Measurements from ENCODE around the gene MICAL3. TPM values are rescaled to one million over a fixed set of nuclear protein-coding genes. Genes with fewer than 3 reads are reported as not detected.
"Not testable (repeated sequence)": the region's sequence is repeated elsewhere in the genome, so short reads cannot be mapped to it uniquely, and the experiment has no call there.

The MICAL3 gene
- total RNA-seq, 1 donor from 2014 or later: 103 TPM

DNA sequence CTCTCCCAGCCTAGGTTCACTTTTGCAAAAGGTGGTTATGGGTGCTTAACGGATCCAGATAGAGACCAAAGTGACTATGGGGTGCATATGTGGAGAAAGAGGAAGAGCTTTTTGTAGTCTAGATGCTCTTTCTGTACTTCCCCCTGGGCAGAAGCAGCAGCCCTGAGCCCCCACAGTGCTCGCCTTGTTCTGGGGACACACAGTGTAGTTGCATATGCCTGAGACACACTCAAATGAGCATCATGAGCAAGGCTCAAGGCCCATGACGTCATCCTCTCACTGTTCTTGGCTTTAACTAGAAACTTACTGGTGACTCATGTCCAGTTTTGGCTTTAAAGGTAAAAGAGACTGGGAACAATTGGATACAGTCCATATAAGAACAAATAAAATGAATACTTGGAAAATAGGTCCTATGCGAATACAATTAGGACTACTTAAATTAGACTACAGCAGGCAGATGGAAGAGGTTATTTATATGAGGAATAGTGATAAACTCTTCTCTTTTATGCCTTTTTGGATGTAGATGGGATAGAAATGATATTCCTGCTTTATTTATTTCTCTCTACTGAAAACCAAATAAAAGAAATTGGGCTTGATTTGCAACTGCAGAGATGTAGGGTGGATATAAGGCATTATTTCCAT is 33.3 kb upstream of the MICAL3 start:
- no peaks in the 10 kb centered on the region for H3K27me3 Mint-ChIP-seq (ENCODE audit: low read depth)
- H3K4me3 Mint-ChIP-seq: no peak overlapping the region
- no peaks in the 10 kb centered on the region for H3K36me3 Mint-ChIP-seq
- H3K9me3 Mint-ChIP-seq: no peaks in the 10 kb centered on the region
- peaks cover 9% of the 10 kb centered on the region for H3K4me1 Mint-ChIP-seq
- no peak for DNase-seq (ENCODE audit: low spot score in 2 of 2, unreplicated experiment in 2 of 2)
- TF ChIP-seq, protein P1, sequence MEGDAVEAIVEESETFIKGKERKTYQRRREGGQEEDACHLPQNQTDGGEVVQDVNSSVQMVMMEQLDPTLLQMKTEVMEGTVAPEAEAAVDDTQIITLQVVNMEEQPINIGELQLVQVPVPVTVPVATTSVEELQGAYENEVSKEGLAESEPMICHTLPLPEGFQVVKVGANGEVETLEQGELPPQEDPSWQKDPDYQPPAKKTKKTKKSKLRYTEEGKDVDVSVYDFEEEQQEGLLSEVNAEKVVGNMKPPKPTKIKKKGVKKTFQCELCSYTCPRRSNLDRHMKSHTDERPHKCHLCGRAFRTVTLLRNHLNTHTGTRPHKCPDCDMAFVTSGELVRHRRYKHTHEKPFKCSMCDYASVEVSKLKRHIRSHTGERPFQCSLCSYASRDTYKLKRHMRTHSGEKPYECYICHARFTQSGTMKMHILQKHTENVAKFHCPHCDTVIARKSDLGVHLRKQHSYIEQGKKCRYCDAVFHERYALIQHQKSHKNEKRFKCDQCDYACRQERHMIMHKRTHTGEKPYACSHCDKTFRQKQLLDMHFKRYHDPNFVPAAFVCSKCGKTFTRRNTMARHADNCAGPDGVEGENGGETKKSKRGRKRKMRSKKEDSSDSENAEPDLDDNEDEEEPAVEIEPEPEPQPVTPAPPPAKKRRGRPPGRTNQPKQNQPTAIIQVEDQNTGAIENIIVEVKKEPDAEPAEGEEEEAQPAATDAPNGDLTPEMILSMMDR (IDR thresholded peaks at IDR 0.05; ENCODE audit: unreplicated experiment): no peak
- no peak overlapping the region for H3K27ac Mint-ChIP-seq

DNA sequence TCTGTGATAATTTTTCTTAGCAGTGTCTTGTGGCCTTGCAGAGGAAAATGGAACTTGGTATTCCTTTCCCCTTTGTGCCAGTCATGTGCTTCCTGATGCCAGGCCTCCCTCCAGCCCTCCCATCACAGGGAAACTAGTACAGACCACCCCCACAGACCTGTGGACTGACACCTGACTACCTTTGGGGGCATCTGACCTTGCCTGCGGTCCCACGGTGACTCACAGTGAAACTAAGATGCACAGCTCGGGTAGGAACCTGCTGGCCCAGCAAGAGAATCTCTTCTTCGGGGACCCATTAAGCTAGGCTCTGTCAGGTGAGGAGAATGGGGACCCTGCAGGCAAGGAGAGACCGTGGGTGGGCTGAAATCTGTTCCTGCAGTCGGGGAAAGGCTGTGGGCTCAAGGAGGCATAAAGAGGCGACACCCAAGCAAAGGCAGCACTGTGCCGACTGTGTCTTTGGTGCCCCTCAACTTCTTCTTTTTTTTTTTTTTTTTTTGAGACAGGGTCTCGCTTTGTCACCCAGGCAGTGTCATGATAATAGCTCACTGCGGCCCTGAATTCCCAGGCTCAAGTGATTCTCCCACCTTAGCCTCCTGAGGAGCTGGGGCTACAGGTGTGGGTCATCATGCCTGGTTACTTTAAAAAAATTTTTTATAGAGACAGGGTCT is 32.6 kb upstream of the MICAL3 start:
- H3K9me3 Mint-ChIP-seq: no peaks in the 10 kb centered on the region
- TF ChIP-seq, protein P1 (IDR thresholded peaks at IDR 0.05; ENCODE audit: unreplicated experiment): no peak
- DNase-seq (ENCODE audit: low spot score in 2 of 2, unreplicated experiment in 2 of 2): no peak
- no peaks in the 10 kb centered on the region for H3K27me3 Mint-ChIP-seq (ENCODE audit: low read depth)
- no peak overlapping the region for H3K27ac Mint-ChIP-seq
- H3K4me1 Mint-ChIP-seq: peaks cover 9% of the 10 kb centered on the region
- H3K4me3 Mint-ChIP-seq: no peak overlapping the region
- H3K36me3 Mint-ChIP-seq: no peaks in the 10 kb centered on the region

DNA sequence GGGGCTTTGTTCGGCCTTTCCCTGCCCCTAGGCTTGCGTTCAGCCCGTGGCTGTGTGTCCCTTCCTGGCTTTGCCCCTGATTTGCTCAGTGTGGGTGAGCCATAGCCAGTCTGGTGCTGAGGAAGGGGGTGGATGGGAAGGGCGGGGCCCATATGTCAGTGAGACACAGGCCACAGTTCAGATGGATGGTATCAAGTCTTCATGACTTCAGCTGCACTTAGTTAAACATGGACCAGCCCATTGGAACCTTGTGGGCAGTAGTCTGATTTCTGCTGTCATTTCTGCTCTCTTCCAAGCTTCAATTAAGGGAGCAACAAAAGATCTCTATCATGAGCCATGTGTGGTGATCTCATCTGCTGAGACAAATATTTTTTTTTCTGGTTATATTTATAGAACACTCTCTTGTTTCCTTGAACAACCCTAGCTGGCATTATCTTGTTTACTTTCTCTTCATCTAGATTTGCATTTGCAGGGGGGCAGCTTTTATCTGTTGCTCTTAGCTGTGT is 31.9 kb upstream of the MICAL3 start:
- TF ChIP-seq, protein P1 (IDR thresholded peaks at IDR 0.05; ENCODE audit: unreplicated experiment): no peak
- Mint-ChIP-seq H3K27me3 (ENCODE audit: low read depth) (no peaks in the 10 kb centered on the region), H3K36me3 (no peaks in the 10 kb centered on the region), H3K9me3 (no peaks in the 10 kb centered on the region), H3K27ac (peak overlapping the region; percentile 11), H3K4me1 (peaks cover 9% of the 10 kb centered on the region), H3K4me3 (no peak overlapping the region)
- DNase-seq (ENCODE audit: low spot score in 2 of 2, unreplicated experiment in 2 of 2): no peak

DNA sequence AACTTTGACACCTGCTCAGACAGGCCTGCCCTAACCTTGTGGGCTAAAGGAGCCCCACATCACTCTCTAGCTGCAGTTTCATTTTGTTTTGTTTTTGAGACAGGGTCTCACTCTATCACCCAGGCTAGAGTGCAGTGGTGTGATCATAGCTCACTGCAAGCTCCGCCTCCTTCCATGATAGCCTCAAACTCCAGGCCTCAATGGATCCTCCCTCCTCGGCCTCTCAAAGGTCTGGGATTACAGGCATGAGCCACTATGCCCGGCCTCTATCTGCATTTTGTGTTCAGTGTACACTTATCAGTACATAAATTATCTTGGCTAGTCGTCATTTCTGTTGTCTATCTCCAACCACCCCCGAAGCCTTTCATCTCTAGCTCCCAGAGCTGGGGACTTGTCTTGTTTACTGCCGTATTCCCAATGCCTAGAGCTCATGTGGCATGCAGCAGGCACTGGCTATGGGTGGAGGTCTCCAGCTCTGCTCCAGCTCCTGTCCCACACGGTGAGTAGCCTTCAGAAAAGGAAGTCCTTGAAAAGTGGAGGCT is 31.3 kb upstream of the MICAL3 start:
- H3K4me3 Mint-ChIP-seq: no peak overlapping the region
- H3K4me1 Mint-ChIP-seq: peaks cover 9% of the 10 kb centered on the region
- no peak overlapping the region for H3K27ac Mint-ChIP-seq
- H3K36me3 Mint-ChIP-seq: no peaks in the 10 kb centered on the region
- DNase-seq (ENCODE audit: low spot score in 2 of 2, unreplicated experiment in 2 of 2): no peak
- H3K9me3 Mint-ChIP-seq: no peaks in the 10 kb centered on the region
- TF ChIP-seq, protein P1 (IDR thresholded peaks at IDR 0.05; ENCODE audit: unreplicated experiment): no peak
- H3K27me3 Mint-ChIP-seq (ENCODE audit: low read depth): no peaks in the 10 kb centered on the region

DNA sequence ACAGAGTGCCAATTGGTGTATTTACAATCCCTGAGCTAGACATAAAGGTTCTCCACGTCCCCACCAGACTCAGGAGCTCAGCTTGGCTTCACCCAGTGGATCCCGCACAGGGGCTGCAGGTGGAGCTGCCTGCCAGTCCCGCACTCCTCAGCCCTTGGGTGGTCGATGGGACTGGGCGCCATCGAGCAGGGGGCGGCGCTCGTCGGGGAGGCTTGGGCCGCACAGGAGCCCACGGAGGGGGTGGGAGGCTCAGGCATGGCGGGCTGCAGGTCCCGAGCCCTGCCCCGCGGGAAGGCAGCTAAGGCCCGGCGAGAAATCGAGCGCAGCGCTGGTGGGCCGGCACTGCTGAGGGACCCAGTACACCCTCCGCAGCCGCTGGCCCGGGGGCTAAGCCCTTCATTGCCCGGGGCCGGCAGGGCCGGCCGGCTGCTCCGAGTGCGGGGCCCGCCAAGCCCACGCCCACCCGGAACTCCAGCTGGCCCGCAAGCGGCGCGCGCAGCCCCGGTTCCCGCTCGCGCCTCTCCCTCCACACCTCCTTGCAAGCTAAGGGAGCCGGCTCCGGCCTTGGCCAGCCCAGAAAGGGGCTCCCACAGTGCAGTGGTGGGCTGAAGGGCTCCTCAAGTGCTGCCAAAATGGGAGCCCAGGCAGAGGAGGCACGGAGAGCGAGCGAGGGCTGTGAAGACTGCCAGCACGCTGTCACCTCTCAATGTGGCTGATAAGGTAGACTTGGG is 29.0 kb upstream of the MICAL3 start:
- not testable (repeated sequence) for H3K36me3 Mint-ChIP-seq; DNase-seq (ENCODE audit: low spot score in 2 of 2, unreplicated experiment in 2 of 2)

DNA sequence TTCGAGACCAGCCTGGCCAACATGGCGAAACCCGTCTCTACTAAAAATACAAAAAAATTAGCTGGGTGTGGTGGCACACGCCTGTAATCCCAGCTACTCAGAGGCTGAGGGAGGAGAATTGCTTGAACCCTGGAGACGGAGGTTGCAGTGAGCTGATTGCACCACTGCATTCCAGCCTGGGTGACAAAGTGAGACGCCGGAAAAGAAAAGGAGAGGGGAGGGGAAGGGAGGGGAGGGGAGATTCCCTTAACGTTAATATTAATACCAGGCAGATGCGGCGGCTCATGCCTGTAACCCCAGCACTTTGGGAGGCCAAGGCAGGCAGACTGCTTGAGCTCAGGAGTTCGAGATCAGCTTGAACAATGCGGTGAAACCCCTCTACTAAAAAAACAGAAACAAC is 26.8 kb upstream of the MICAL3 start:
- not testable (repeated sequence) for H3K27me3 Mint-ChIP-seq (ENCODE audit: low read depth); H3K9me3 Mint-ChIP-seq; H3K4me3 Mint-ChIP-seq; DNase-seq (ENCODE audit: low spot score in 2 of 2, unreplicated experiment in 2 of 2); H3K36me3 Mint-ChIP-seq; H3K27ac Mint-ChIP-seq
- H3K4me1 Mint-ChIP-seq: peaks cover 11% of the 10 kb centered on the region

More for the DNA sequence above, 29.0 kb upstream of the MICAL3 start:
- H3K27me3 Mint-ChIP-seq (ENCODE audit: low read depth); H3K9me3 Mint-ChIP-seq; H3K27ac Mint-ChIP-seq; H3K4me3 Mint-ChIP-seq: not testable (repeated sequence)
- peaks cover 15% of the 10 kb centered on the region for H3K4me1 Mint-ChIP-seq

Measured in mesothelial cell of epicardium (in vitro differentiated cells).